ENCODE results near the gene SEPHS2.

The SEPHS2 gene

DNA sequence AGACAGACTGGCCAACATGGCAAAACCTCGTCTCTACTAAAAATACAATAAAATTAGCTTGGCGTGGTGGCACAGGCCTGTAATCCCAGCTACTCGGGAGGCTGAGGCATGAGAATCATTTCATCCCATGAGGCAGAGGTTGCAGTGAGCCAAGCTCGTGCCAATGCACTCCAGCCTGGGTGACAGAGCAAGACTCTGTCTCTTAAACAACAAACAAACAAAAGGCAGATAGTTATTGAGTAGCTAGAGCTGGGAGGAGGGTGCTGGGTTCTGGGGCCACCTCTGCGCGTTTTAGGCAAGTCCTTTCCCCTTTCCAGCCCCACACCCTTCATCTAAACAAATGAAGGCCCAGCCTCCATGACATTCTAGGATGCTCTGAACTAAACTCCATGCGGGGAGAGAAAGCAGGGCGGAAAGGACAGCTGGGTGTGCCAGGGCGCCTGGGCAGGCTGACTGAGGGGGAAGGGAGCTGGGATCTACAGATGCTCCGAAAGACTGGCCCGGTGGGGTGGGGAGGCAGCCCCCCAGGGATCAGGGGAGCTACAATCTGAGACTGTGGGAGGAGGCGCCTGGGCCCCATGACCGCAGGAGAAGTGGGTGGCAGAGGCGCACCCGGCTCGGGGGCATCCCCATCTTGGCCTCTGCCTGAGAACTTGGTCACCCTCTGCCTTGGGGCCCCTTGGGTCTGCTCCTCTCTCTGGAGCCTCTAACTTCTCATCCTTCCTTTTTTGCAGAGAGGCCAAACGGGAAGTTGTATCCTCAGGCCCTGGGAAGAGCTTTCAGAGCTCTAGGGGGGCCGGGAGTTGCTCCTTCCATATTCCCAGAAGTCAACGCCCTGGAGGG, 27.8 kb upstream of the SEPHS2 start:
- Histone ChIP-seq H3K36me3 (ENCODE audit: insufficient read depth, low read length) (no peaks in the 10 kb centered on the region), H3K4me1 (ENCODE audit: insufficient read depth, low read length, poor library complexity, severe bottlenecking) (peaks cover 41% of the 10 kb centered on the region), H3K27me3 (ENCODE audit: insufficient read depth, low read length, poor library complexity, severe bottlenecking) (no peaks in the 10 kb centered on the region), H3K4me3 (ENCODE audit: low read length, poor library complexity, severe bottlenecking) (peak overlapping the region; percentile 74), H3K4me2 (ENCODE audit: low read depth, low read length, poor library complexity, severe bottlenecking) (peak overlapping the region; percentile 88), H3K79me2 (ENCODE audit: insufficient read depth, low read length) (peaks cover 30% of the 10 kb centered on the region), H4K20me1 (ENCODE audit: insufficient read depth, low read length, poor library complexity, severe bottlenecking) (no peaks in the 10 kb centered on the region), H3F3A (ENCODE audit: low read depth) (no peaks in the 10 kb centered on the region), H3K9me3 (ENCODE audit: insufficient read depth, low read depth, low read length) (no peaks in the 10 kb centered on the region), H3K9me2 (replicated peaks; ENCODE audit: low read depth, low read length) (no peaks in the 10 kb centered on the region), H2AFZ (ENCODE audit: low read length) (no peak overlapping the region), H3K9ac (ENCODE audit: low read depth, low read length, poor library complexity, severe bottlenecking) (peak overlapping the region; percentile 82)
- no peak for TF ChIP-seq EZH2phosphoT487 (IDR thresholded peaks at IDR 0.05; ENCODE audit: borderline replicate concordance)
- TF ChIP-seq, protein P1, sequence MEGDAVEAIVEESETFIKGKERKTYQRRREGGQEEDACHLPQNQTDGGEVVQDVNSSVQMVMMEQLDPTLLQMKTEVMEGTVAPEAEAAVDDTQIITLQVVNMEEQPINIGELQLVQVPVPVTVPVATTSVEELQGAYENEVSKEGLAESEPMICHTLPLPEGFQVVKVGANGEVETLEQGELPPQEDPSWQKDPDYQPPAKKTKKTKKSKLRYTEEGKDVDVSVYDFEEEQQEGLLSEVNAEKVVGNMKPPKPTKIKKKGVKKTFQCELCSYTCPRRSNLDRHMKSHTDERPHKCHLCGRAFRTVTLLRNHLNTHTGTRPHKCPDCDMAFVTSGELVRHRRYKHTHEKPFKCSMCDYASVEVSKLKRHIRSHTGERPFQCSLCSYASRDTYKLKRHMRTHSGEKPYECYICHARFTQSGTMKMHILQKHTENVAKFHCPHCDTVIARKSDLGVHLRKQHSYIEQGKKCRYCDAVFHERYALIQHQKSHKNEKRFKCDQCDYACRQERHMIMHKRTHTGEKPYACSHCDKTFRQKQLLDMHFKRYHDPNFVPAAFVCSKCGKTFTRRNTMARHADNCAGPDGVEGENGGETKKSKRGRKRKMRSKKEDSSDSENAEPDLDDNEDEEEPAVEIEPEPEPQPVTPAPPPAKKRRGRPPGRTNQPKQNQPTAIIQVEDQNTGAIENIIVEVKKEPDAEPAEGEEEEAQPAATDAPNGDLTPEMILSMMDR (conservative IDR thresholded peaks at IDR 0.05; ENCODE audit: low read length): no peak

DNA sequence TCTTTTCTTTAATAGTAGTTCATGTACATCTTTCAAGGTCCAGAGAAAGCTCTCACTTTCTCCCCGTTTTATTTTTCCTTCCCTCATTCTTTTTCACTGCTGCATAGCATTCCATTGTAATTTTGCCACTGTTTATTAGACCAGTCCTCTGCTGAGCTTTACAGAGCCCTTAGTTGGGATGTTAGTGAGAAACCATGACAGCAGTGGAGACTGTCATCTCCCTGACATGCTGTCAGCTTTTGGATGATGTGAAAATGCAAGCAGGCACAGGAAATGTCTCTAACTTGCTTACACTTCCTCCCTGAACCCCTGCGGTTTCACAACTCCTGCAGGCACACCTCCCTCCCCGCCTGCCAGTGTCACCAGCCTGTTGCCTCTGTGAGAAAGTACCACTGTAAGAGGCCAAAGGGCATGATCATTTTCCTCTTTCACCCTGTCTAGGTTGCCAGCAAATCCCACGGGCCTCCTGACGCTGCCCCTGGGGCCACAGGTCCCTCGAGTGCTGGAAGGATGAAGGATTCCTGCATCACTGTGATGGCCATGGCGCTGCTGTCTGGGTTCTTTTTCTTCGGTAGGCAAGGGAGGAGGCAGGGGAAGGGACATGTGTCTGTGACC, 26.8 kb upstream of the SEPHS2 start, which contains the start of gene ITGAL:
TSS of gene ITGAL (plus strand) at position 415 of the 615 bp plus-strand sequence. CDS start at position 511, 96 bp downstream.
- Histone ChIP-seq H2AFZ (ENCODE audit: low read length) (peak within 1 kb of the TSS; percentile 13; the same call in 1 of the 2 replicates), H3F3A (ENCODE audit: low read depth) (no peaks in the 10 kb centered on the region), H3K27me3 (ENCODE audit: insufficient read depth, low read length, poor library complexity, severe bottlenecking) (no peaks in the 10 kb centered on the region), H3K36me3 (ENCODE audit: insufficient read depth, low read length) (no peaks in the 10 kb centered on the region), H3K79me2 (ENCODE audit: insufficient read depth, low read length) (peaks cover 30% of the 10 kb centered on the region), H3K4me2 (ENCODE audit: low read depth, low read length, poor library complexity, severe bottlenecking) (peak within 1 kb of the TSS; percentile 88), H3K9me3 (ENCODE audit: insufficient read depth, low read depth, low read length) (no peaks in the 10 kb centered on the region), H3K9ac (ENCODE audit: low read depth, low read length, poor library complexity, severe bottlenecking) (peak within 1 kb of the TSS; percentile 82), H4K20me1 (ENCODE audit: insufficient read depth, low read length, poor library complexity, severe bottlenecking) (no peaks in the 10 kb centered on the region), H3K4me1 (ENCODE audit: insufficient read depth, low read length, poor library complexity, severe bottlenecking) (peaks cover 41% of the 10 kb centered on the region), H3K4me3 (ENCODE audit: low read length, poor library complexity, severe bottlenecking) (peak within 1 kb of the TSS; percentile 74), H3K9me2 (replicated peaks; ENCODE audit: low read depth, low read length) (no peaks in the 10 kb centered on the region)
- no peak for TF ChIP-seq EZH2phosphoT487 (IDR thresholded peaks at IDR 0.05; ENCODE audit: borderline replicate concordance)
- TF ChIP-seq, protein P1 (conservative IDR thresholded peaks at IDR 0.05; ENCODE audit: low read length): no peak

DNA sequence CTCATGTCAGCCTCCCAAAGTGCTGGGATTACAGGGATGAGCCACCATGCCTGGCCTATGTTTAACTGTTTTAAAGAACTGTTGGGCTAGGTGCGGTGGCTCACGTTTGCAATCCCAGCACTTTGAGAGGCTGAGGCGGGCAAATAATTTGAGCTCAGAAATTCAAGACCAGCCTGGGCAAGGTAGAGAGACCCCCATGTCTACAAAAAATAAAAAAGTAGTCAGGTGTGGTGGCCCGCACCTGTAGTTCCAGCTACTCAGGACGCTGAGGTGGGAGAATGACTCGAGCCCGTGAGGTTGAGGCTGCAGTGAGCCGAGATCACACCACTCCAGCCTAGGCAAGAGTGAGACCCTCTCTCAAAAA, 24.9 kb upstream of the SEPHS2 start:
- TF ChIP-seq, protein P1 (conservative IDR thresholded peaks at IDR 0.05; ENCODE audit: low read length): no peak
- no peak for TF ChIP-seq EZH2phosphoT487 (IDR thresholded peaks at IDR 0.05; ENCODE audit: borderline replicate concordance)
- H3K9ac ChIP-seq (ENCODE audit: low read depth, low read length, poor library complexity, severe bottlenecking): no peak overlapping the region
- no peaks in the 10 kb centered on the region for H3K9me2 ChIP-seq (replicated peaks; ENCODE audit: low read depth, low read length)
- no peaks in the 10 kb centered on the region for H3K27me3 ChIP-seq (ENCODE audit: insufficient read depth, low read length, poor library complexity, severe bottlenecking)
- H3K4me2 ChIP-seq (ENCODE audit: low read depth, low read length, poor library complexity, severe bottlenecking): no peak overlapping the region
- H3F3A ChIP-seq (ENCODE audit: low read depth): no peaks in the 10 kb centered on the region
- H3K36me3 ChIP-seq (ENCODE audit: insufficient read depth, low read length): no peaks in the 10 kb centered on the region
- H4K20me1 ChIP-seq (ENCODE audit: insufficient read depth, low read length, poor library complexity, severe bottlenecking): no peaks in the 10 kb centered on the region
- H2AFZ ChIP-seq (ENCODE audit: low read length): no peak overlapping the region
- no peak overlapping the region for H3K4me3 ChIP-seq (ENCODE audit: low read length, poor library complexity, severe bottlenecking)
- peaks cover 30% of the 10 kb centered on the region for H3K79me2 ChIP-seq (ENCODE audit: insufficient read depth, low read length)
- H3K9me3 ChIP-seq (ENCODE audit: insufficient read depth, low read depth, low read length): no peaks in the 10 kb centered on the region
- peaks cover 52% of the 10 kb centered on the region for H3K4me1 ChIP-seq (ENCODE audit: insufficient read depth, low read length, poor library complexity, severe bottlenecking)

Measured in Loucy (cell line).